ENCODE data around the gene KLK12.

The KLK12 gene

DNA sequence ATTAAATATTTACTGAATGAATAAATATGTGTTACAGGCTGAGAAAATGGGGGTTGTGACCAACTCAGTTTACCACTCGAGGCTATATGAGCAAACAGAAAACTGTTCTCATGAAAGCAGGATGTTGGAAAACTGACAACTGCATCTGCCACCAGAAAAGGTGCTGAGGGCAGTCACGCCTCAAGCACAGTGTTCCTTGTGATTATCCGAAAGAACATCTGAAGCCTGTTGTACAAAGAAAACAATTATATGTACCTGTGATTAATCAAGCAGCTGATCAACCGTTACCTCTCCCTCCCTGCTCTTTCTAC lies 36.2 kb upstream of the KLK12 start (continued):
- TF ChIP-seq, protein P1, sequence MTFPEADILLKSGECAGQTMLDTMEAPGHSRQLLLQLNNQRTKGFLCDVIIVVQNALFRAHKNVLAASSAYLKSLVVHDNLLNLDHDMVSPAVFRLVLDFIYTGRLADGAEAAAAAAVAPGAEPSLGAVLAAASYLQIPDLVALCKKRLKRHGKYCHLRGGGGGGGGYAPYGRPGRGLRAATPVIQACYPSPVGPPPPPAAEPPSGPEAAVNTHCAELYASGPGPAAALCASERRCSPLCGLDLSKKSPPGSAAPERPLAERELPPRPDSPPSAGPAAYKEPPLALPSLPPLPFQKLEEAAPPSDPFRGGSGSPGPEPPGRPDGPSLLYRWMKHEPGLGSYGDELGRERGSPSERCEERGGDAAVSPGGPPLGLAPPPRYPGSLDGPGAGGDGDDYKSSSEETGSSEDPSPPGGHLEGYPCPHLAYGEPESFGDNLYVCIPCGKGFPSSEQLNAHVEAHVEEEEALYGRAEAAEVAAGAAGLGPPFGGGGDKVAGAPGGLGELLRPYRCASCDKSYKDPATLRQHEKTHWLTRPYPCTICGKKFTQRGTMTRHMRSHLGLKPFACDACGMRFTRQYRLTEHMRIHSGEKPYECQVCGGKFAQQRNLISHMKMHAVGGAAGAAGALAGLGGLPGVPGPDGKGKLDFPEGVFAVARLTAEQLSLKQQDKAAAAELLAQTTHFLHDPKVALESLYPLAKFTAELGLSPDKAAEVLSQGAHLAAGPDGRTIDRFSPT (tag by site-specific recombination; IDR thresholded peaks at IDR 0.05) = no peak
- TF ChIP-seq, protein P2, sequence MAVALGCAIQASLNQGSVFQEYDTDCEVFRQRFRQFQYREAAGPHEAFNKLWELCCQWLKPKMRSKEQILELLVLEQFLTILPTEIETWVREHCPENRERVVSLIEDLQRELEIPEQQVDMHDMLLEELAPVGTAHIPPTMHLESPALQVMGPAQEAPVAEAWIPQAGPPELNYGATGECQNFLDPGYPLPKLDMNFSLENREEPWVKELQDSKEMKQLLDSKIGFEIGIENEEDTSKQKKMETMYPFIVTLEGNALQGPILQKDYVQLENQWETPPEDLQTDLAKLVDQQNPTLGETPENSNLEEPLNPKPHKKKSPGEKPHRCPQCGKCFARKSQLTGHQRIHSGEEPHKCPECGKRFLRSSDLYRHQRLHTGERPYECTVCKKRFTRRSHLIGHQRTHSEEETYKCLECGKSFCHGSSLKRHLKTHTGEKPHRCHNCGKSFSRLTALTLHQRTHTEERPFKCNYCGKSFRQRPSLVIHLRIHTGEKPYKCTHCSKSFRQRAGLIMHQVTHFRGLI (tag by site-specific recombination; IDR thresholded peaks at IDR 0.05) = no peak
- TF ChIP-seq ZNF548 (tag by site-specific recombination; IDR thresholded peaks at IDR 0.05) (no peak), ZNF777 (tag by site-specific recombination; IDR thresholded peaks at IDR 0.05; ENCODE audit: borderline replicate concordance) (no peak), ZNF555 (tag by site-specific recombination; conservative IDR thresholded peaks at IDR 0.05) (no peak), ZBTB48 (tag by site-specific recombination; IDR thresholded peaks at IDR 0.05) (no peak), ZNF707 (tag by site-specific recombination; IDR thresholded peaks at IDR 0.05) (no peak)
- TF ChIP-seq, protein P3, sequence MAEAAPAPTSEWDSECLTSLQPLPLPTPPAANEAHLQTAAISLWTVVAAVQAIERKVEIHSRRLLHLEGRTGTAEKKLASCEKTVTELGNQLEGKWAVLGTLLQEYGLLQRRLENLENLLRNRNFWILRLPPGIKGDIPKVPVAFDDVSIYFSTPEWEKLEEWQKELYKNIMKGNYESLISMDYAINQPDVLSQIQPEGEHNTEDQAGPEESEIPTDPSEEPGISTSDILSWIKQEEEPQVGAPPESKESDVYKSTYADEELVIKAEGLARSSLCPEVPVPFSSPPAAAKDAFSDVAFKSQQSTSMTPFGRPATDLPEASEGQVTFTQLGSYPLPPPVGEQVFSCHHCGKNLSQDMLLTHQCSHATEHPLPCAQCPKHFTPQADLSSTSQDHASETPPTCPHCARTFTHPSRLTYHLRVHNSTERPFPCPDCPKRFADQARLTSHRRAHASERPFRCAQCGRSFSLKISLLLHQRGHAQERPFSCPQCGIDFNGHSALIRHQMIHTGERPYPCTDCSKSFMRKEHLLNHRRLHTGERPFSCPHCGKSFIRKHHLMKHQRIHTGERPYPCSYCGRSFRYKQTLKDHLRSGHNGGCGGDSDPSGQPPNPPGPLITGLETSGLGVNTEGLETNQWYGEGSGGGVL (tag by site-specific recombination; IDR thresholded peaks at IDR 0.05) = no peak

DNA sequence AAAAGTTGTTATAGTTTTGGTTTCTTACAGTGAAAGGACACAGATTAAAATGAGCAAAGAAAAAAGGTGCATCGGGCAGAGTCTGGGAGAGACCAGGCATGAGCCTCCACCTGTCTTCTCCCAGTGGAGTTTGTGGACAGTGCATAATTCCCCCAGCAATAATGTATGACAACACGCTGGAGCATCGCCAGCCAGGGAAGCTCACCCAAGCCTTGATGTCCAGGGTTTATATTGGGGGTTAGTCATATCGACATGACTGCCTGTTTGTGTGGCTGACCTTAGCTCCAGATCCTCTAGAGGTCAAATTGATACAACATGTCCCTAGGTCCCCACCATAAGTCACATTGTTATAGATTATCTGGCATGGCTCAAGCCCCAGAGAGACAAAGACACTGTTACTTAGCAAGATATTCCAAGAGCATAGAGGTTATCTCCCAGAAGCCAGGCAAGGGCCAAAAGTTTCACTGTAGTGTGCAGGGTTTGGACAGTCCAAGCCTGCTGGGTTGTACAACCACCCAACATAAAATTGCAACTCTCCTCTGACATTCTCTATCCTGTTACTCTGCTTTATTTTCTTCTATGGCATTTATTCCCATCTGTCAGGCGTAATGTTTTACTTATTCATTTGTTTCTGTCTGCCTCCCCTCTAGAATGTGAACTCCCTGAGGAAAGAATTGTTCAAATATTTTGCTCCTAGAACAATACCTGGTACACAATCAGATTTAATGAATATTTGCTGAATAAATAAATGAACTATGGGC lies 35.7 kb upstream of the KLK12 start:
- Histone ChIP-seq H3K36me3 (ENCODE audit: control insufficient read depth in 2 of 2, insufficient read depth in 1 of 2, low read length in 2 of 2) (no peaks in the 10 kb centered on the region), H3K9me3 (ENCODE audit: control insufficient read depth, insufficient read depth, low read depth, low read length) (no peaks in the 10 kb centered on the region; the same call in 1 of the 2 replicates), H3K4me3 (ENCODE audit: low read depth, low read length) (no peak overlapping the region), H3K27ac (ENCODE audit: extremely low read depth, low read depth, low read length) (no peak overlapping the region), H3K4me1 (ENCODE audit: control insufficient read depth, insufficient read depth, low read length) (no peaks in the 10 kb centered on the region)
- CTCF ChIA-PET = no interaction called here
- POLR2A ChIA-PET = no interaction called here
- TF ChIP-seq ZNF776 (tag by site-specific recombination; IDR thresholded peaks at IDR 0.05; ENCODE audit: borderline replicate concordance) (no peak), ZNF623 (tag by site-specific recombination; IDR thresholded peaks at IDR 0.05) (no peak), WT1 (tag by site-specific recombination; IDR thresholded peaks at IDR 0.05) (no peak), ZBTB7A (tag by site-specific recombination; IDR thresholded peaks at IDR 0.05; ENCODE audit: low read depth) (no peak), ZNF530 (tag by site-specific recombination; IDR thresholded peaks at IDR 0.05; ENCODE audit: low read depth) (no peak), ZNF654 (tag by site-specific recombination; IDR thresholded peaks at IDR 0.05; ENCODE audit: low read depth) (no peak), ZNF121 (tag by site-specific recombination; IDR thresholded peaks at IDR 0.05) (no peak), ZBTB17 (tag by site-specific recombination; IDR thresholded peaks at IDR 0.05) (no peak)
- TF ChIP-seq, protein P4, sequence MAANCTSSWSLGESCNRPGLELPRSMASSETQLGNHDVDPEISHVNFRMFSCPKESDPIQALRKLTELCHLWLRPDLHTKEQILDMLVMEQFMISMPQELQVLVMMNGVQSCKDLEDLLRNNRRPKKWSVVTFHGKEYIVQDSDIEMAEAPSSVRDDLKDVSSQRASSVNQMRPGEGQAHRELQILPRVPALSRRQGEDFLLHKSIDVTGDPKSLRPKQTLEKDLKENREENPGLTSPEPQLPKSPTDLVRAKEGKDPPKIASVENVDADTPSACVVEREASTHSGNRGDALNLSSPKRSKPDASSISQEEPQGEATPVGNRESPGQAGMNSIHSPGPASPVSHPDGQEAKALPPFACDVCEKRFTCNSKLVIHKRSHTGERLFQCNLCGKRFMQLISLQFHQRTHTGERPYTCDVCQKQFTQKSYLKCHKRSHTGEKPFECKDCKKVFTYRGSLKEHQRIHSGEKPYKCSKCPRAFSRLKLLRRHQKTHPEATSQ (tag by site-specific recombination; IDR thresholded peaks at IDR 0.05) = no peak
- TF ChIP-seq, protein P5, sequence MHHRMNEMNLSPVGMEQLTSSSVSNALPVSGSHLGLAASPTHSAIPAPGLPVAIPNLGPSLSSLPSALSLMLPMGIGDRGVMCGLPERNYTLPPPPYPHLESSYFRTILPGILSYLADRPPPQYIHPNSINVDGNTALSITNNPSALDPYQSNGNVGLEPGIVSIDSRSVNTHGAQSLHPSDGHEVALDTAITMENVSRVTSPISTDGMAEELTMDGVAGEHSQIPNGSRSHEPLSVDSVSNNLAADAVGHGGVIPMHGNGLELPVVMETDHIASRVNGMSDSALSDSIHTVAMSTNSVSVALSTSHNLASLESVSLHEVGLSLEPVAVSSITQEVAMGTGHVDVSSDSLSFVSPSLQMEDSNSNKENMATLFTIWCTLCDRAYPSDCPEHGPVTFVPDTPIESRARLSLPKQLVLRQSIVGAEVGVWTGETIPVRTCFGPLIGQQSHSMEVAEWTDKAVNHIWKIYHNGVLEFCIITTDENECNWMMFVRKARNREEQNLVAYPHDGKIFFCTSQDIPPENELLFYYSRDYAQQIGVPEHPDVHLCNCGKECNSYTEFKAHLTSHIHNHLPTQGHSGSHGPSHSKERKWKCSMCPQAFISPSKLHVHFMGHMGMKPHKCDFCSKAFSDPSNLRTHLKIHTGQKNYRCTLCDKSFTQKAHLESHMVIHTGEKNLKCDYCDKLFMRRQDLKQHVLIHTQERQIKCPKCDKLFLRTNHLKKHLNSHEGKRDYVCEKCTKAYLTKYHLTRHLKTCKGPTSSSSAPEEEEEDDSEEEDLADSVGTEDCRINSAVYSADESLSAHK (tag by site-specific recombination; IDR thresholded peaks at IDR 0.05) = no peak
